H9 (cell line): Measurements from ENCODE around the gene SCTR. TPM values are rescaled to one million over a fixed set of nuclear protein-coding genes. Genes with fewer than 3 reads are reported as not detected.

Experiments
- DNase-seq: peaks from one replicate; pipeline ENCODE4 v3.0.0-alpha.2; 2017
- H2AFZ ChIP-seq: one replicate; pipeline ENCODE4 v1.6.1; 2013; ENCODE audit warnings: mild to moderate bottlenecking, low read length, control low read depth, moderate library complexity
- H2AK5ac ChIP-seq: 2 replicates; pipeline ENCODE4 v1.6.1; 2013; ENCODE audit warnings: low read length, control low read depth, mixed read lengths; ENCODE audit not compliant: insufficient read length
- H2BK120ac ChIP-seq: one replicate; pipeline ENCODE4 v1.6.1; 2013; ENCODE audit warnings: low read depth, mild to moderate bottlenecking, low read length, control low read depth, inconsistent platforms; ENCODE audit not compliant: poor library complexity, severe bottlenecking
- H2BK12ac ChIP-seq: 2 replicates; pipeline ENCODE4 v1.6.1; 2013; ENCODE audit warnings: low read length, control low read depth, mixed read lengths, low read depth; ENCODE audit not compliant: insufficient read length
- H2BK15ac ChIP-seq: 2 replicates; pipeline ENCODE4 v1.6.1; 2013; ENCODE audit warnings: low read depth, low read length, control low read depth
- H2BK20ac ChIP-seq: one replicate; pipeline ENCODE4 v1.6.1; 2013; ENCODE audit warnings: low read depth, mild to moderate bottlenecking, low read length, control low read depth, inconsistent platforms; ENCODE audit not compliant: poor library complexity, severe bottlenecking
- H2BK5ac ChIP-seq: 2 replicates; pipeline ENCODE4 v1.6.1; 2013; ENCODE audit warnings: low read length, control low read depth, mixed read lengths; ENCODE audit not compliant: insufficient read length
- H3K14ac ChIP-seq: 2 replicates; pipeline ENCODE4 v1.6.1; 2013; ENCODE audit warnings: low read length, control low read depth; ENCODE audit not compliant: insufficient read depth
- H3K18ac ChIP-seq: 2 replicates; pipeline ENCODE4 v1.6.1; 2013; ENCODE audit warnings: low read depth, mild to moderate bottlenecking, mixed read lengths, low read length, control low read depth; ENCODE audit not compliant: insufficient read length
- H3K23ac ChIP-seq: 2 replicates; pipeline ENCODE4 v1.6.1; 2013; ENCODE audit warnings: low read length, control low read depth, mixed read lengths, low read depth; ENCODE audit not compliant: insufficient read length
- H3K23me2 ChIP-seq: 2 replicates; pipeline ENCODE4 v1.6.1; 2013; ENCODE audit warnings: low read depth, mild to moderate bottlenecking, mixed read lengths, low read length, control low read depth; ENCODE audit not compliant: insufficient read length, poor library complexity, severe bottlenecking
- H3K27ac ChIP-seq: 2 replicates; pipeline ENCODE4 v1.5.1; 2013; ENCODE audit warnings: low read length, control low read depth, mixed read lengths, low read depth; ENCODE audit not compliant: insufficient read length
- H3K27me3 ChIP-seq: 2 replicates; pipeline ENCODE4 v1.6.1; 2013; ENCODE audit warnings: low read length, control low read depth, inconsistent platforms; ENCODE audit not compliant: insufficient read depth
- H3K4ac ChIP-seq: 2 replicates; pipeline ENCODE4 v1.6.1; 2013; ENCODE audit warnings: low read depth, mild to moderate bottlenecking, control low read depth, inconsistent platforms, low read length, moderate library complexity
- H3K4me1 ChIP-seq: 2 replicates; pipeline ENCODE4 v1.6.1; 2013; ENCODE audit warnings: low read length, control low read depth, inconsistent platforms; ENCODE audit not compliant: insufficient read depth
- H3K4me2 ChIP-seq: 2 replicates; pipeline ENCODE4 v1.6.1; 2013; ENCODE audit warnings: low read length, control low read depth, mixed read lengths; ENCODE audit not compliant: insufficient read length, insufficient read depth
- H3K56ac ChIP-seq: 2 replicates; pipeline ENCODE4 v1.6.1; 2013; ENCODE audit warnings: low read depth, mild to moderate bottlenecking, mixed read lengths, low read length, control low read depth; ENCODE audit not compliant: insufficient read length
- H3K79me1 ChIP-seq: 2 replicates; pipeline ENCODE4 v1.6.1; 2013; ENCODE audit warnings: low read depth, mild to moderate bottlenecking, moderate library complexity, low read length, control low read depth, inconsistent platforms; ENCODE audit not compliant: insufficient read depth, poor library complexity, severe bottlenecking
- H3K79me2 ChIP-seq: 2 replicates; pipeline ENCODE4 v1.6.1; 2013; ENCODE audit warnings: low read length, control low read depth, inconsistent platforms; ENCODE audit not compliant: insufficient read depth
- H3K9ac ChIP-seq: 2 replicates; pipeline ENCODE4 v1.6.1; 2013; ENCODE audit warnings: low read length, control low read depth, mixed read lengths; ENCODE audit not compliant: insufficient read length; ENCODE audit errors: extremely low read depth
- H3K9me3 ChIP-seq: one replicate; pipeline ENCODE4 v1.6.1; 2013; ENCODE audit warnings: low read depth, low read length, inconsistent platforms; ENCODE audit not compliant: control insufficient read depth
- H3T11ph ChIP-seq: one replicate; pipeline ENCODE4 v1.6.1; 2013; ENCODE audit warnings: mild to moderate bottlenecking, low read length, control low read depth, inconsistent platforms
- H4K20me1 ChIP-seq: one replicate; pipeline ENCODE4 v1.6.1; 2013; ENCODE audit not compliant: control insufficient read depth, insufficient read length, insufficient read depth
- H4K5ac ChIP-seq: 2 replicates; pipeline ENCODE4 v1.6.1; 2013; ENCODE audit warnings: low read depth, mild to moderate bottlenecking, mixed read lengths, low read length, control low read depth; ENCODE audit not compliant: insufficient read length
- H4K8ac ChIP-seq: replicated peaks from 2 replicates; pipeline ENCODE4 v1.6.1; 2013; ENCODE audit warnings: low read length, control low read depth, mixed read lengths, low read depth; ENCODE audit not compliant: insufficient read length
- H4K91ac ChIP-seq: 2 replicates; pipeline ENCODE4 v1.6.1; 2013; ENCODE audit warnings: low read depth, mild to moderate bottlenecking, moderate library complexity, mixed read lengths, low read length, control low read depth; ENCODE audit not compliant: insufficient read length
- H3K27ac Mint-ChIP-seq, 3 experiments: 2 replicates in 2 of 3; 3 replicates in 1 of 3; pipeline ENCODE4 v1.8.0; 2020 to 2021; ENCODE audit warnings: mixed read lengths in 3 of 3, mild to moderate bottlenecking in 1 of 3, moderate library complexity in 1 of 3
- H3K27me3 Mint-ChIP-seq: 2 replicates; pipeline ENCODE4 v1.8.0; 2021; ENCODE audit warnings: low read depth, mild to moderate bottlenecking, moderate library complexity, mixed read lengths
- H3K36me3 Mint-ChIP-seq, 3 experiments: 2 replicates in 2 of 3; 3 replicates in 1 of 3; pipeline ENCODE4 v1.8.0; 2020 to 2021; ENCODE audit warnings: low read depth in 3 of 3, mixed read lengths in 3 of 3; ENCODE audit not compliant: insufficient read depth in 1 of 3
- H3K4me1 Mint-ChIP-seq, 2 experiments: 2 replicates each; pipeline ENCODE4 v1.8.0; 2020; ENCODE audit warnings: mixed read lengths in 2 of 2
- H3K4me3 Mint-ChIP-seq, 2 experiments: 2 replicates in 1 of 2; 3 replicates in 1 of 2; pipeline ENCODE4 v1.8.0; 2020 to 2021; ENCODE audit warnings: mild to moderate bottlenecking in 2 of 2, mixed read lengths in 2 of 2, moderate library complexity in 1 of 2
- H3K9me3 Mint-ChIP-seq, 2 experiments: 2 replicates in 1 of 2; 3 replicates in 1 of 2; pipeline ENCODE4 v1.8.0; 2020; ENCODE audit warnings: mild to moderate bottlenecking in 2 of 2, mixed read lengths in 2 of 2, moderate library complexity in 1 of 2
- WGBS: extraction: QIAGEN DNeasy Blood & Tissue Kit; methylation state at CpG from one replicate; pipeline ENCODE4 v1.1.7; 2013; ENCODE audit warnings: missing lambda C conversion rate, low lambda C conversion rate, mixed read lengths; ENCODE audit not compliant: insufficient read length; ENCODE audit errors: extremely low coverage; 5-methylcytosine and 5-hydroxymethylcytosine counted together
- total RNA-seq: library from RNA; stranded (reverse); gene quantifications from 2 replicates; pipeline ENCODE4 v1.2.1, GENCODE V29; 2021
- TF ChIP-seq, protein P1 (sequence below): fragments of 200-600 bp; sonication (generic); conservative IDR thresholded peaks from 3 replicates; pipeline ENCODE4 v1.8.0; 2021; ENCODE audit warnings: antibody characterized with exemption, mild to moderate bottlenecking

Gene SCTR
- total RNA-seq, 1 experiment from 2014 or later, result not detected

- peaks cover 6 to 12% of the 10 kb centered on the region in 2 experiments for H3K4me1 Mint-ChIP-seq
- Histone ChIP-seq H3K9ac (no peak overlapping the region), H3K4me2 (no peak overlapping the region), H2BK120ac (no peak overlapping the region), H2AFZ (no peak overlapping the region), H4K5ac (no peak overlapping the region), H3K27me3 (no peaks in the 10 kb centered on the region), H3K79me1 (no peaks in the 10 kb centered on the region), H3K23me2 (no peaks in the 10 kb centered on the region), H2BK15ac (no peak overlapping the region), H4K20me1 (no peaks in the 10 kb centered on the region), H2BK20ac (no peak overlapping the region), H3K27ac (no peak overlapping the region), H3T11ph (no peak overlapping the region), H3K9me3 (no peaks in the 10 kb centered on the region), H3K14ac (no peak overlapping the region), H3K18ac (no peak overlapping the region), H2AK5ac (no peak overlapping the region), H3K23ac (no peak overlapping the region), H2BK5ac (no peak overlapping the region), H3K4ac (no peak overlapping the region), H4K8ac (no peak overlapping the region), H3K79me2 (no peaks in the 10 kb centered on the region), H2BK12ac (no peak overlapping the region), H4K91ac (no peak overlapping the region), H3K56ac (no peak overlapping the region), H3K4me1 (no peaks in the 10 kb centered on the region; the same call in 1 of the 2 replicates)
- no peak overlapping the region for H3K4me3 Mint-ChIP-seq
- TF ChIP-seq, protein P1, sequence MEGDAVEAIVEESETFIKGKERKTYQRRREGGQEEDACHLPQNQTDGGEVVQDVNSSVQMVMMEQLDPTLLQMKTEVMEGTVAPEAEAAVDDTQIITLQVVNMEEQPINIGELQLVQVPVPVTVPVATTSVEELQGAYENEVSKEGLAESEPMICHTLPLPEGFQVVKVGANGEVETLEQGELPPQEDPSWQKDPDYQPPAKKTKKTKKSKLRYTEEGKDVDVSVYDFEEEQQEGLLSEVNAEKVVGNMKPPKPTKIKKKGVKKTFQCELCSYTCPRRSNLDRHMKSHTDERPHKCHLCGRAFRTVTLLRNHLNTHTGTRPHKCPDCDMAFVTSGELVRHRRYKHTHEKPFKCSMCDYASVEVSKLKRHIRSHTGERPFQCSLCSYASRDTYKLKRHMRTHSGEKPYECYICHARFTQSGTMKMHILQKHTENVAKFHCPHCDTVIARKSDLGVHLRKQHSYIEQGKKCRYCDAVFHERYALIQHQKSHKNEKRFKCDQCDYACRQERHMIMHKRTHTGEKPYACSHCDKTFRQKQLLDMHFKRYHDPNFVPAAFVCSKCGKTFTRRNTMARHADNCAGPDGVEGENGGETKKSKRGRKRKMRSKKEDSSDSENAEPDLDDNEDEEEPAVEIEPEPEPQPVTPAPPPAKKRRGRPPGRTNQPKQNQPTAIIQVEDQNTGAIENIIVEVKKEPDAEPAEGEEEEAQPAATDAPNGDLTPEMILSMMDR, result no peak
- no peaks in the 10 kb centered on the region for H3K9me3 Mint-ChIP-seq
- peak; percentile 20 for DNase-seq
- H3K27ac Mint-ChIP-seq, result peak overlapping the region in 1 of 3 experiments; percentile 67; a peak in 1 of 7 replicates
- peaks cover 2 to 5% (median 2%) of the 10 kb centered on the region in 3 experiments; a peak in 4 of 7 replicates for H3K36me3 Mint-ChIP-seq
- WGBS, result no CpG with 5 or more reads among the region's 8 CpGs
- H3K27me3 Mint-ChIP-seq, result peaks cover 2% of the 10 kb centered on the region; the same call in 1 of the 2 replicates
Observed at GRCh38 chr2:119441376-119442225, 82.7 kb downstream of the SCTR start.
